Fibroblast of lung (primary cell): ENCODE data around the gene CCDC154. TPM values are rescaled to one million over a fixed set of nuclear protein-coding genes. Genes with fewer than 3 reads are reported as not detected.

Source experiments
- DNase-seq, 2 donors: peaks; one replicate each; pipeline versions ENCODE4 v3.0.0 to v3.0.0-alpha.2; 2010; ENCODE audit warnings: low read depth in 2 of 2
- H2AFZ ChIP-seq: 2 replicates; pipeline ENCODE4 v1.5.1; 2012; ENCODE audit warnings: low read length, control low read depth, inconsistent platforms
- H3K27ac ChIP-seq: 2 replicates; pipeline ENCODE4 v1.5.1; 2011; ENCODE audit warnings: low read length, control low read depth; ENCODE audit not compliant: insufficient read depth
- H3K27me3 ChIP-seq: 2 replicates; pipeline ENCODE4 v1.5.1; 2011; ENCODE audit warnings: mild to moderate bottlenecking, low read length; ENCODE audit not compliant: control insufficient read depth, insufficient read depth
- H3K36me3 ChIP-seq: 2 replicates; pipeline ENCODE4 v1.5.1; 2011; ENCODE audit warnings: low read length; ENCODE audit not compliant: control insufficient read depth, insufficient read depth
- H3K4me1 ChIP-seq: 2 replicates; pipeline ENCODE4 v1.5.1; 2011; ENCODE audit warnings: low read length; ENCODE audit not compliant: control insufficient read depth, insufficient read depth; ENCODE audit errors: extremely low read depth
- H3K4me2 ChIP-seq: 2 replicates; pipeline ENCODE4 v1.5.1; 2011; ENCODE audit warnings: low read length, control low read depth; ENCODE audit not compliant: insufficient read depth; ENCODE audit errors: extremely low read depth
- H3K4me3 ChIP-seq, 4 experiments: fragments of 200-600 bp in 1 of 4; sonication (generic) in 1 of 4; replicated peaks in 1 of 4; 2 replicates each; pipeline ENCODE4 v1.5.1; 2011 to 2016; ENCODE audit warnings: low read length in 4 of 4, low read depth in 3 of 4, mild to moderate bottlenecking in 3 of 4, control low read depth in 2 of 4, inconsistent platforms in 1 of 4, mixed read lengths in 1 of 4; ENCODE audit not compliant: insufficient read depth in 1 of 4; ENCODE audit errors: control extremely low read depth in 1 of 4
- H3K79me2 ChIP-seq: 2 replicates; pipeline ENCODE4 v1.5.1; 2012; ENCODE audit warnings: mild to moderate bottlenecking, low read length, inconsistent platforms; ENCODE audit not compliant: control insufficient read depth, insufficient read depth
- H3K9ac ChIP-seq: 2 replicates; pipeline ENCODE4 v1.5.1; 2011; ENCODE audit warnings: mild to moderate bottlenecking, low read length, control low read depth; ENCODE audit not compliant: insufficient read depth
- H3K9me3 ChIP-seq: 2 replicates; pipeline ENCODE4 v1.5.1; 2012; ENCODE audit warnings: low read depth, low read length; ENCODE audit not compliant: control insufficient read depth, insufficient read depth
- H4K20me1 ChIP-seq: 2 replicates; pipeline ENCODE4 v1.5.1; 2011; ENCODE audit warnings: low read length; ENCODE audit not compliant: control insufficient read depth, insufficient read depth; ENCODE audit errors: extremely low read depth
- EZH2 ChIP-seq: IDR thresholded peaks from 2 replicates; pipeline ENCODE4 v1.5.1; 2012; ENCODE audit warnings: low read length, control low read depth, mild to moderate bottlenecking; ENCODE audit errors: missing control alignments
- polyA plus RNA-seq, 2 donors: library from polyadenylated mRNA; depleted of rRNA in 1 of 2; stranded (reverse) in 1 of 2; unstranded in 1 of 2; fragments of >200 nt; gene quantifications; 2 replicates each; pipeline ENCODE4 v1.2.1, GENCODE V29; 2011 to 2012; ENCODE audit warnings: missing spikeins in 1 of 2
- total RNA-seq: library from RNA; depleted of rRNA; stranded (reverse); fragments of >200 nt; gene quantifications from 2 replicates; pipeline ENCODE4 v1.2.1, GENCODE V29; 2014
- TF ChIP-seq, protein P1 (sequence below), 2 donors: IDR thresholded peaks in 1 of 2; conservative IDR thresholded peaks in 1 of 2; 1 replicate in 1 of 2; 2 replicates in 1 of 2; pipeline ENCODE4 v1.5.1; 2011 to 2012; ENCODE audit warnings: low read length in 2 of 2, control low read depth in 1 of 2, inconsistent platforms in 1 of 2, low read depth in 1 of 2, mild to moderate bottlenecking in 1 of 2

CCDC154 gene
- total and polyA plus RNA-seq, 2 donors (not counting 1 experiment from before 2014, with no cell fraction given), result 0.02 to 0.50 TPM

DNA sequence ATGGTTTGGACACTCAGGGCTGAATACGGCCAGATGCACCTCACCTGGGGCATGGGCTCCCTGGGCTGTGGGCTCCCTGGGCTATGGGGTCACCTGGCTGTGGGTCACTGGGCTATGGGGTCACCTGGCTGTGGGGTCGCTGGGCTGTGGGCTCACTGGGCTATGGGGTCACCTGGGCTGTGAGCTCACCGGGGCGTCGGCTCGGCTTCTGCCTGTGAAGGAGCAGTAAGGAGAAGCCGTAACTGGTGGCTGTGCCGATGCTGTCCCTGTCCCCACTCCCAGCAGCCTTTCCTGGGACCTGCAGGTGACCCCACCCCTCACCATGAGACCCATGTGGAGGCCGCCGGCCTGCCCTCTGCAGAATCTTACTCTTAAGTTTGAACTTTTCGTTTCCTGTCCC, 15.3 kb downstream of the CCDC154 start:
- no peak overlapping the region for H3K9ac ChIP-seq
- H3K27me3 ChIP-seq, result no peaks in the 10 kb centered on the region
- H3K4me2 ChIP-seq, result no peak overlapping the region
- no peak overlapping the region for H2AFZ ChIP-seq
- TF ChIP-seq, protein P1, sequence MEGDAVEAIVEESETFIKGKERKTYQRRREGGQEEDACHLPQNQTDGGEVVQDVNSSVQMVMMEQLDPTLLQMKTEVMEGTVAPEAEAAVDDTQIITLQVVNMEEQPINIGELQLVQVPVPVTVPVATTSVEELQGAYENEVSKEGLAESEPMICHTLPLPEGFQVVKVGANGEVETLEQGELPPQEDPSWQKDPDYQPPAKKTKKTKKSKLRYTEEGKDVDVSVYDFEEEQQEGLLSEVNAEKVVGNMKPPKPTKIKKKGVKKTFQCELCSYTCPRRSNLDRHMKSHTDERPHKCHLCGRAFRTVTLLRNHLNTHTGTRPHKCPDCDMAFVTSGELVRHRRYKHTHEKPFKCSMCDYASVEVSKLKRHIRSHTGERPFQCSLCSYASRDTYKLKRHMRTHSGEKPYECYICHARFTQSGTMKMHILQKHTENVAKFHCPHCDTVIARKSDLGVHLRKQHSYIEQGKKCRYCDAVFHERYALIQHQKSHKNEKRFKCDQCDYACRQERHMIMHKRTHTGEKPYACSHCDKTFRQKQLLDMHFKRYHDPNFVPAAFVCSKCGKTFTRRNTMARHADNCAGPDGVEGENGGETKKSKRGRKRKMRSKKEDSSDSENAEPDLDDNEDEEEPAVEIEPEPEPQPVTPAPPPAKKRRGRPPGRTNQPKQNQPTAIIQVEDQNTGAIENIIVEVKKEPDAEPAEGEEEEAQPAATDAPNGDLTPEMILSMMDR (conservative IDR thresholded peaks at IDR 0.05 in 1 of 2, IDR thresholded peaks at IDR 0.05 in 1 of 2; ENCODE audit: low read depth in 1 of 2, low read length in 2 of 2), result no peak
- no peak for TF ChIP-seq EZH2
- no peaks in the 10 kb centered on the region for H3K79me2 ChIP-seq
- H3K4me1 ChIP-seq, result no peaks in the 10 kb centered on the region
- H3K9me3 ChIP-seq, result no peaks in the 10 kb centered on the region
- H3K36me3 ChIP-seq, result no peaks in the 10 kb centered on the region
- no peaks in the 10 kb centered on the region for H4K20me1 ChIP-seq
- H3K4me3 ChIP-seq, result no peak overlapping the region
- no peak for DNase-seq
- H3K27ac ChIP-seq, result no peak overlapping the region

GRCh38 chr16:1428511-1428910, 15.8 kb downstream of the CCDC154 start:
- Histone ChIP-seq H3K27ac (no peak overlapping the region), H3K9me3 (no peaks in the 10 kb centered on the region), H3K27me3 (no peaks in the 10 kb centered on the region), H3K9ac (no peak overlapping the region), H3K4me1 (no peaks in the 10 kb centered on the region), H3K36me3 (no peaks in the 10 kb centered on the region), H2AFZ (no peak overlapping the region), H3K4me2 (no peak overlapping the region), H3K79me2 (no peaks in the 10 kb centered on the region), H4K20me1 (no peaks in the 10 kb centered on the region), H3K4me3 (no peak overlapping the region)
- peak in 1 of 2 donors; percentile 10 for DNase-seq
- TF ChIP-seq, protein P1 (conservative IDR thresholded peaks at IDR 0.05 in 1 of 2, IDR thresholded peaks at IDR 0.05 in 1 of 2; ENCODE audit: low read depth in 1 of 2, low read length in 2 of 2), result peak; percentile 10 to 23
- no peak for TF ChIP-seq EZH2

DNA sequence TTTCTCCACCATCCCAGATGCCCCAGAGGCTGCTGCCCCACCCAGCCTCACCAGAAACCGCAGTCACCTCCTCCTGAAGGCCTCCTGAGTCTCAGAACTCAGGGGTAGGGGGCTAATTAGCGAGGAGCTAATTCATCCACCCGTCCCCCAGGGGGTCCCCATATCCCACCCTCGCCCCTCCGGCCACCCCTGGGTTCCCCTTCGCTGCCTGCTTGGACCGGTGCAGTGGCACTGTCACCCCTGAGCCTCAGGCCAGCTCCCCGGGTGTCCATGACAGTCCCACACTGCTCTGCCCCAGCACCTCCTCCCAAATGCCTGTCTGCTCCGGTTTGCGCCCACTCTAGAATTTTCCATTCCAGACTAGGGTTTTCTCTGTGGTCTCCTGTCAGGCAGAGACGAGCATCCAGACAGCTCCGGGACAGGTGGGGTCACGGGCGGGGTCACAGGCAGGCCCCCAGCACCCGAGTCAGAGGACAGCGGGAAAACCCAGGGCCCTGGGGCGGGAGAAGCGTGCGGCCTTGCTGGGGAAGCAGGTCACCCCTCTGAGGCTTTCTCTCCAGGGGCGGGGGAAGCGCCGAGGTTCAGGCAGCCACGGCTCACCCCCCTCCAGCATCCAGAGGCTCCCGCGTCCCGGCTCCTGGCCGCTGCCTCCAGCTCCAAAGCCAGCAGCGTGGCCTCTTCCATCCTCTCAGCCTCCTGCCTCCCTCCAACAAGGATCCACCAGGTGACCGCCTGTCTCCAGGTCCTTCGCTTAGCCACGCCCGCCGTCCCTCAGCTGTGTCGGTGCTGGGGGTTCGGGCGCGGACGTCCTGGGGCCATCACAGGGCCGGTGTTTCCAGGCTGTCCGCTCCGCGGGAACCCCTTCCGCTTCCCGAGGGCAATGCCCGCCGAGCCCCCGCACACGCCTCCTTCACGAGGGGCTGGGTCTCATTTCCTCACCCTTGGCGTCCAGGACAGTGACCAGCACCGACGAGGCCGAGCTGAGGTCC, 16.6 kb downstream of the CCDC154 start:
- Histone ChIP-seq H3K79me2 (no peaks in the 10 kb centered on the region), H2AFZ (no peak overlapping the region), H3K27ac (no peak overlapping the region), H3K36me3 (no peaks in the 10 kb centered on the region), H3K9ac (no peak overlapping the region), H3K4me2 (no peak overlapping the region), H3K4me1 (no peaks in the 10 kb centered on the region), H4K20me1 (no peaks in the 10 kb centered on the region), H3K27me3 (no peaks in the 10 kb centered on the region), H3K9me3 (no peaks in the 10 kb centered on the region), H3K4me3 (no peak overlapping the region)
- no peak for TF ChIP-seq EZH2
- TF ChIP-seq, protein P1 (conservative IDR thresholded peaks at IDR 0.05 in 1 of 2, IDR thresholded peaks at IDR 0.05 in 1 of 2; ENCODE audit: low read depth in 1 of 2, low read length in 2 of 2), result no peak
- no peak for DNase-seq
